Neural progenitor cell (in vitro differentiated cells): ENCODE measurements around the gene MOCOS. TPM values are rescaled to one million over a fixed set of nuclear protein-coding genes. Genes with fewer than 3 reads are reported as not detected.

Experiments
- DNase-seq: peaks from one replicate; pipeline ENCODE4 v3.0.0-alpha.2; 2016; ENCODE audit warnings: low spot score
- H2AFZ ChIP-seq: fragments of 200-600 bp; sonication (generic); replicated peaks from 2 replicates; pipeline ENCODE4 v1.6.1; 2016; ENCODE audit warnings: antibody characterized with exemption
- H3F3A ChIP-seq: fragments of 200-600 bp; sonication (generic); 2 replicates; pipeline ENCODE4 v1.6.1; 2016; ENCODE audit warnings: antibody characterized with exemption, low read depth
- H3K27ac ChIP-seq: fragments of 200-600 bp; sonication (generic); 2 replicates; pipeline ENCODE4 v1.5.1; 2016; ENCODE audit warnings: mild to moderate bottlenecking
- H3K27me3 ChIP-seq: fragments of 200-600 bp; sonication (generic); 2 replicates; pipeline ENCODE4 v1.6.1; 2016; ENCODE audit warnings: mild to moderate bottlenecking, moderate library complexity
- H3K36me3 ChIP-seq: fragments of 200-600 bp; sonication (generic); 2 replicates; pipeline ENCODE4 v1.5.1; 2016
- H3K4me1 ChIP-seq: fragments of 200-600 bp; sonication (generic); 2 replicates; pipeline ENCODE4 v1.6.1; 2016; ENCODE audit warnings: mixed run types
- H3K4me2 ChIP-seq: fragments of 200-600 bp; sonication (generic); 2 replicates; pipeline ENCODE4 v1.6.1; 2016
- H3K4me3 ChIP-seq: fragments of 200-600 bp; sonication (generic); 2 replicates; pipeline ENCODE4 v1.5.1; 2016
- H3K79me2 ChIP-seq: fragments of 200-600 bp; sonication (generic); 2 replicates; pipeline ENCODE4 v1.6.1; 2016; ENCODE audit warnings: low read depth
- H3K9ac ChIP-seq: fragments of 200-600 bp; sonication (generic); 2 replicates; pipeline ENCODE4 v1.6.1; 2016
- H3K9me3 ChIP-seq: fragments of 200-600 bp; sonication (generic); 2 replicates; pipeline ENCODE4 v1.5.1; 2016; ENCODE audit warnings: low read depth
- H4K20me1 ChIP-seq: fragments of 200-600 bp; sonication (generic); 2 replicates; pipeline ENCODE4 v1.6.1; 2016; ENCODE audit warnings: low read depth
- H3K27ac Mint-ChIP-seq: 3 replicates; pipeline ENCODE4 v1.8.0; 2021; ENCODE audit warnings: mixed read lengths
- H3K27me3 Mint-ChIP-seq: 2 replicates; pipeline ENCODE4 v1.8.0; 2022; ENCODE audit warnings: low read depth, mild to moderate bottlenecking, inconsistent platforms, moderate library complexity, mixed read lengths; ENCODE audit not compliant: insufficient read depth
- H3K36me3 Mint-ChIP-seq: 3 replicates; pipeline ENCODE4 v1.8.0; 2021; ENCODE audit warnings: mixed read lengths
- H3K4me1 Mint-ChIP-seq: 3 replicates; pipeline ENCODE4 v1.8.0; 2021; ENCODE audit warnings: mixed read lengths
- H3K4me3 Mint-ChIP-seq: 3 replicates; pipeline ENCODE4 v1.8.0; 2021; ENCODE audit warnings: mild to moderate bottlenecking, moderate library complexity, mixed read lengths
- H3K9me3 Mint-ChIP-seq: 3 replicates; pipeline ENCODE4 v1.8.0; 2020; ENCODE audit warnings: mixed read lengths
- CTCF ChIP-seq: fragments of 200-600 bp; sonication (generic); IDR thresholded peaks from 2 replicates; pipeline ENCODE4 v1.5.1; 2017; ENCODE audit warnings: antibody characterized with exemption, mild to moderate bottlenecking
- EZH2 ChIP-seq: fragments of 200-600 bp; sonication (generic); IDR thresholded peaks from 2 replicates; pipeline ENCODE4 v1.6.1; 2017; ENCODE audit warnings: antibody characterized with exemption, mild to moderate bottlenecking, moderate library complexity
- EZH2phosphoT487 ChIP-seq: fragments of 200-600 bp; sonication (generic); IDR thresholded peaks from 2 replicates; pipeline ENCODE4 v1.6.1; 2017; ENCODE audit warnings: antibody characterized with exemption
- total RNA-seq: library from RNA; depleted of rRNA; stranded (reverse); fragments of >200 nt; gene quantifications from 2 replicates; pipeline ENCODE4 v1.2.3, GENCODE V29; 2015; ENCODE audit warnings: low replicate concordance

The MOCOS gene
- total RNA-seq, 1 donor from 2014 or later, result 0.36 TPM

GRCh38 chr18:36279001-36279400 lies 91.7 kb downstream of the MOCOS start:
- H3K4me1 Mint-ChIP-seq, result no peaks in the 10 kb centered on the region
- H3K9ac ChIP-seq, result no peak overlapping the region
- no peaks in the 10 kb centered on the region for H3K9me3 ChIP-seq
- no peaks in the 10 kb centered on the region for H4K20me1 ChIP-seq
- no peak overlapping the region for H3K27ac ChIP-seq
- DNase-seq, result no peak
- TF ChIP-seq EZH2phosphoT487 (no peak), CTCF (no peak), EZH2 (no peak)
- no peaks in the 10 kb centered on the region for H3F3A ChIP-seq
- H3K27me3 ChIP-seq, result peaks cover 17% of the 10 kb centered on the region
- no peaks in the 10 kb centered on the region for H3K36me3 ChIP-seq
- no peaks in the 10 kb centered on the region for H3K4me1 ChIP-seq
- H3K27me3 Mint-ChIP-seq, result peaks cover 2% of the 10 kb centered on the region
- H3K4me3 ChIP-seq, result no peak overlapping the region
- no peak overlapping the region for H3K4me2 ChIP-seq
- no peaks in the 10 kb centered on the region for H3K36me3 Mint-ChIP-seq
- no peak overlapping the region for H2AFZ ChIP-seq
- H3K79me2 ChIP-seq, result no peaks in the 10 kb centered on the region
- H3K9me3 Mint-ChIP-seq, result no peaks in the 10 kb centered on the region
- no peak overlapping the region for H3K27ac Mint-ChIP-seq
- no peak overlapping the region for H3K4me3 Mint-ChIP-seq

- H3K4me3 ChIP-seq, result no peak overlapping the region
- H3K9ac ChIP-seq, result no peak overlapping the region
- peaks cover 17% of the 10 kb centered on the region for H3K27me3 ChIP-seq
- H4K20me1 ChIP-seq, result no peaks in the 10 kb centered on the region
- H3K4me3 Mint-ChIP-seq, result no peak overlapping the region
- no peaks in the 10 kb centered on the region for H3K4me1 Mint-ChIP-seq
- no peaks in the 10 kb centered on the region for H3K4me1 ChIP-seq
- H3K36me3 ChIP-seq, result no peaks in the 10 kb centered on the region
- no peak overlapping the region for H3K27ac Mint-ChIP-seq
- H3F3A ChIP-seq, result no peaks in the 10 kb centered on the region
- TF ChIP-seq CTCF (no peak), EZH2phosphoT487 (no peak), EZH2 (no peak)
- H3K4me2 ChIP-seq, result no peak overlapping the region
- no peaks in the 10 kb centered on the region for H3K9me3 ChIP-seq
- no peaks in the 10 kb centered on the region for H3K79me2 ChIP-seq
- H3K27me3 Mint-ChIP-seq, result peaks cover 2% of the 10 kb centered on the region
- no peak overlapping the region for H2AFZ ChIP-seq
- H3K27ac ChIP-seq, result no peak overlapping the region
- DNase-seq, result no peak
- no peaks in the 10 kb centered on the region for H3K36me3 Mint-ChIP-seq
- no peaks in the 10 kb centered on the region for H3K9me3 Mint-ChIP-seq
Observed at GRCh38 chr18:36281936-36282335, 94.6 kb downstream of the MOCOS start.

GRCh38 chr18:36283448-36283847 lies 96.2 kb downstream of the MOCOS start:
- Histone ChIP-seq H3F3A (no peaks in the 10 kb centered on the region), H2AFZ (no peak overlapping the region), H3K4me3 (no peak overlapping the region), H4K20me1 (no peaks in the 10 kb centered on the region), H3K27me3 (peaks cover 12% of the 10 kb centered on the region), H3K9ac (no peak overlapping the region), H3K27ac (no peak overlapping the region), H3K4me2 (no peak overlapping the region), H3K4me1 (no peaks in the 10 kb centered on the region), H3K79me2 (no peaks in the 10 kb centered on the region), H3K9me3 (no peaks in the 10 kb centered on the region), H3K36me3 (no peaks in the 10 kb centered on the region)
- Mint-ChIP-seq H3K4me3 (no peak overlapping the region), H3K4me1 (no peaks in the 10 kb centered on the region), H3K27me3 (peaks cover 2% of the 10 kb centered on the region), H3K27ac (no peak overlapping the region), H3K36me3 (no peaks in the 10 kb centered on the region), H3K9me3 (peaks cover 2% of the 10 kb centered on the region)
- no peak for DNase-seq
- TF ChIP-seq EZH2 (no peak), CTCF (no peak), EZH2phosphoT487 (no peak)

- no peak for DNase-seq
- H3K9ac ChIP-seq, result no peak overlapping the region
- Mint-ChIP-seq H3K36me3 (no peaks in the 10 kb centered on the region), H3K4me1 (no peaks in the 10 kb centered on the region), H3K27me3 (peaks cover 2% of the 10 kb centered on the region), H3K9me3 (peaks cover 7% of the 10 kb centered on the region), H3K27ac (no peak overlapping the region), H3K4me3 (no peak overlapping the region)
- H2AFZ ChIP-seq, result peak overlapping the region; percentile 83
- peaks cover 7% of the 10 kb centered on the region for H3K27me3 ChIP-seq
- H3K4me2 ChIP-seq, result no peak overlapping the region
- TF ChIP-seq CTCF (no peak), EZH2 (no peak), EZH2phosphoT487 (no peak)
- peaks cover 7% of the 10 kb centered on the region for H3K9me3 ChIP-seq
- H3K36me3 ChIP-seq, result peaks cover 6% of the 10 kb centered on the region
- no peaks in the 10 kb centered on the region for H3K79me2 ChIP-seq
- no peaks in the 10 kb centered on the region for H3K4me1 ChIP-seq
- no peaks in the 10 kb centered on the region for H3F3A ChIP-seq
- H4K20me1 ChIP-seq, result no peaks in the 10 kb centered on the region
- H3K27ac ChIP-seq, result no peak overlapping the region
- no peak overlapping the region for H3K4me3 ChIP-seq
Observed at GRCh38 chr18:36284268-36284667, 97.0 kb downstream of the MOCOS start.
